DOHH2 (cell line): ENCODE measurements around the gene BATF3.

Experiments
- EZH2phosphoT487 ChIP-seq: fragments of 200-600 bp; sonication (generic); IDR thresholded peaks from 2 replicates; pipeline ENCODE4 v1.6.1; 2017; ENCODE audit warnings: borderline replicate concordance, mild to moderate bottlenecking, antibody characterized with exemption, low read length, moderate library complexity, mixed read lengths
- TF ChIP-seq, protein P1 (sequence below): fragments of 200-600 bp; sonication (generic); IDR thresholded peaks from one replicate; pipeline ENCODE4 v1.5.1; 2014; ENCODE audit warnings: antibody characterized with exemption, mild to moderate bottlenecking, low read depth, low read length; ENCODE audit not compliant: poor library complexity, severe bottlenecking

DNA sequence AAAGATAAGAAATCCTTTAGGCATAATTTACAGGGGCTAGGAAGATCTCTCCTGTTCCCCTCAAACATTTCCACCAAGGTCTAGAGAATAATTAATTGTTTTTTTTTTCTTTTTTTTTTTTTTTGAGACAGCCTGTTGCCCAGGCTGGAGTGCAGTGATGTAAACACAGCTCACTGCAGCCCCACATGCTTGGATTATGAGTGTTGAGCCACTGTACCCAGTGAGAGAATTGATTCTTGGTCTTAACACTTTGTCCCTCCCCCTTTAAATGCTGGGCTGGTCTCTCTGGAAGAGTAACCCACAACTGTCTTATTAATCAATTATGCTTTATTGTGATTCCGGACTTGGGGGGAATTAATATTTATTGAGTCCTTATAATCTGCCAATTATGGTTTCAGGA, 57.7 kb downstream of the BATF3 start:
- TF ChIP-seq, protein P1, sequence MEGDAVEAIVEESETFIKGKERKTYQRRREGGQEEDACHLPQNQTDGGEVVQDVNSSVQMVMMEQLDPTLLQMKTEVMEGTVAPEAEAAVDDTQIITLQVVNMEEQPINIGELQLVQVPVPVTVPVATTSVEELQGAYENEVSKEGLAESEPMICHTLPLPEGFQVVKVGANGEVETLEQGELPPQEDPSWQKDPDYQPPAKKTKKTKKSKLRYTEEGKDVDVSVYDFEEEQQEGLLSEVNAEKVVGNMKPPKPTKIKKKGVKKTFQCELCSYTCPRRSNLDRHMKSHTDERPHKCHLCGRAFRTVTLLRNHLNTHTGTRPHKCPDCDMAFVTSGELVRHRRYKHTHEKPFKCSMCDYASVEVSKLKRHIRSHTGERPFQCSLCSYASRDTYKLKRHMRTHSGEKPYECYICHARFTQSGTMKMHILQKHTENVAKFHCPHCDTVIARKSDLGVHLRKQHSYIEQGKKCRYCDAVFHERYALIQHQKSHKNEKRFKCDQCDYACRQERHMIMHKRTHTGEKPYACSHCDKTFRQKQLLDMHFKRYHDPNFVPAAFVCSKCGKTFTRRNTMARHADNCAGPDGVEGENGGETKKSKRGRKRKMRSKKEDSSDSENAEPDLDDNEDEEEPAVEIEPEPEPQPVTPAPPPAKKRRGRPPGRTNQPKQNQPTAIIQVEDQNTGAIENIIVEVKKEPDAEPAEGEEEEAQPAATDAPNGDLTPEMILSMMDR: no peak
- TF ChIP-seq EZH2phosphoT487: no peak
